GM12872 (cell line): ENCODE measurements around the gene TNPO2.

Experiments used
- CTCF ChIP-seq: IDR thresholded peaks from 3 replicates; pipeline ENCODE4 v1.5.1; 2011; ENCODE audit warnings: low read depth, mild to moderate bottlenecking, low read length, moderate library complexity; ENCODE audit not compliant: insufficient read depth

The TNPO2 gene

GRCh38 chr19:12723641-12724426 lies at the start of gene TNPO2:
Gene TNPO2 (minus strand): TSS chr19:12723932. CDS start chr19:12720977, 2,955 bp downstream.
- TF ChIP-seq CTCF: no peak

- TF ChIP-seq CTCF: no peak
Observed at GRCh38 chr19:12772323-12772722, 48.6 kb upstream of the TNPO2 start.

GRCh38 chr19:12770922-12771321 lies 47.2 kb upstream of the TNPO2 start:
- TF ChIP-seq CTCF: no peak

GRCh38 chr19:12769689-12770088 lies 46.0 kb upstream of the TNPO2 start:
- no peak for TF ChIP-seq CTCF

- TF ChIP-seq CTCF: no peak
Observed at GRCh38 chr19:12767666-12768065, 43.9 kb upstream of the TNPO2 start.

- no peak for TF ChIP-seq CTCF
Observed at GRCh38 chr19:12767150-12767549, 43.4 kb upstream of the TNPO2 start.

- TF ChIP-seq CTCF: peak; percentile 62
Observed at GRCh38 chr19:12766051-12766521, 42.4 kb upstream of the TNPO2 start.

GRCh38 chr19:12764698-12765097 lies 41.0 kb upstream of the TNPO2 start:
- no peak for TF ChIP-seq CTCF
